ENCODE measurements around the gene TRAF2.

Gene TRAF2

DNA sequence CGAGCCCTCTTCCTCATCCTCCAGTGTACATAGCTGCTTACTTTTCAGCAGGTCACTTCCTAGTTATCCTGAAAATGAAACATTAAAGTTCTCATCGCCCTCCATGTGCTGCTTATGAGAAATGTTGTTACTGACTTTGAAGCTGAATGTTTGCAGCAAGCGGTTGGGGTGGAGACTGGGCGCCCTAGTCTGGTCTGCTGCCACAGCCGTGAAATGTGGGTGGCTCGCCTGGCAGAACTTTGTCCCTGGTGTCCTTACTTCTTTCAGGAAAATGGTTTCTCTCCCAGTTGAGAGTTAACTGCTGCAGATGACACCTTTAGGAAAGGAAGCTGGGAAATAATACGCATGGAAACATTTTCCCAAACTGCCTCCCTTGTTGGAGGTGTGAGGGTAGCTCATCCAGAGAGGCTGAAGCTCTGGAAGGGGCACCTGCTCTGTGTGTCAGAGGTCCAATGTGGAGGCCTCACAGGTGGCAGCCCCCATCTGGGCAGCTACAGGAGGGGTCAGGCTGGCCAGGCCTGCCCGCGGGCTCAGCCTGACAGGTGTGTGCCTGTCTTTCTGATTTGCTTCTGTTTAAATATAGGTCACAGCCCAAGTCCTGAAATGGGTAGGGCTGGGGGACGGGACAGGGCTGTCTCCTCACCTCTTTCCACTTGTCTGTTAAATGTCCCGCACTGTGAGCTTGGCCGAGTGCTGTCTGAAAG, 24.0 kb downstream of the TRAF2 start:
- Histone ChIP-seq H3K27me3 (ENCODE audit: control insufficient read depth, insufficient read depth, low read length) (no peaks in the 10 kb centered on the region), H3K36me3 (ENCODE audit: control insufficient read depth, insufficient read depth, low read length) (peaks cover 81% of the 10 kb centered on the region), H3K4me3 (ENCODE audit: low read depth, low read length) (no peak overlapping the region), H3K9me3 (ENCODE audit: control insufficient read depth, insufficient read depth, low read depth, low read length) (no peaks in the 10 kb centered on the region), H3K9ac (ENCODE audit: low read length) (no peak overlapping the region), H3K27ac (ENCODE audit: low read depth, low read length) (no peak overlapping the region), H3K4me1 (ENCODE audit: control insufficient read depth, insufficient read depth, low read length) (no peaks in the 10 kb centered on the region)

DNA sequence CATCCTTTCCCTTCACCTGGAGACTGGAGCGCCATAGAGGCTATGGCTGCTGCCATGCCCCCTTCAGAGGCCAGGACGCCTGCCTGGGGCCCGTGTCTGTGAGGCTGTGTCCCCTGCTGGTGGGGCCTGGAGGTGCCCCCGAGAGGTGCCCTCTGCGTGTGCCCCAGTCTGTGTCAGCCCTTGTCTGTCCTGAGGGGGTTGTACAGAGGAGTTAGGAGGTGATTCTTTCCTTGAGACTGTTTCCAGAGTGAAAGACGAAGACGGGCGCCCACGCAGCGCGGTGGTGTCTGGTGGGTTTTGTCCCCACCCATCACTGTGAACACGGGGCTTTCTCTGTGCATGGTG, 24.6 kb downstream of the TRAF2 start:
- Histone ChIP-seq H3K9ac (ENCODE audit: low read length) (no peak overlapping the region), H3K27me3 (ENCODE audit: control insufficient read depth, insufficient read depth, low read length) (no peaks in the 10 kb centered on the region), H3K4me1 (ENCODE audit: control insufficient read depth, insufficient read depth, low read length) (no peaks in the 10 kb centered on the region), H3K9me3 (ENCODE audit: control insufficient read depth, insufficient read depth, low read depth, low read length) (no peaks in the 10 kb centered on the region), H3K4me3 (ENCODE audit: low read depth, low read length) (no peak overlapping the region), H3K36me3 (ENCODE audit: control insufficient read depth, insufficient read depth, low read length) (peaks cover 82% of the 10 kb centered on the region), H3K27ac (ENCODE audit: low read depth, low read length) (no peak overlapping the region)

DNA sequence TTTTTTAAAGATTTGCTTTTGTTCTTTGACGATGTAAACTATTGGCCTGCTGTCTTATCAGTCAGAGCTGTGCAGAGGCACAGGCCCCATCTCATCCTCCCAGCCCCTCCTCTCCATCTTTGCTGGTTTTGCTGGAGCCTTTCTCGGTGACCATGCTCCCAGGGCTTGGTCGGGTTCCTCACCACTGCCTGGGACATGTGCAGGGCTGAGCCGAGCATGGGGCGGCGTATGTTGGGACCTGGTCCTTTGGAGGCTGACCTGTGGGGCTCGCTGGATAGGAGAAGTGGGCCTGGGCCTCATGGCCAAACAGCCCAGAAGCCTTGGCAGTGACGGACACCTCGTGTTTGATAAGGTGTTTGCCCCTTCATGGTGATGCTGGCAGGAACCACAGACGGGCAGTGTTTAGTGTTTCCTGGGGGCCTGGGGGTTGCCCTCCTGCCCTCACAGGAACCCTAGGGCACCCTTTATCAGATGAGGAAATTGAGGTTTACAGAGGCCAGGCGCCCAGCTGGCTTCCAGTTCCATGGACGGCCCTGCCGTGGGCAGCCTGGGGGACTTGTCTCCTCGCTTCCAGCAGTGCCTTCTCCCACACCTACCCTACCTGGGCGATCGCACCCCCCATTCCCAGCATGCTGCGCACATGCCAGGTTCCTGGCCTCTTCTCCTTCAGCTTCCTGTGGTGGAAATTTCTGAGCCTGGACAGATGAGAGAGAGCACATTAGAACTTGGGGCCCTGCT, 27.6 kb downstream of the TRAF2 start:
- Histone ChIP-seq H3K4me3 (ENCODE audit: low read depth, low read length) (no peak overlapping the region), H3K27me3 (ENCODE audit: control insufficient read depth, insufficient read depth, low read length) (no peaks in the 10 kb centered on the region), H3K4me1 (ENCODE audit: control insufficient read depth, insufficient read depth, low read length) (no peaks in the 10 kb centered on the region), H3K9ac (ENCODE audit: low read length) (no peak overlapping the region), H3K27ac (ENCODE audit: low read depth, low read length) (no peak overlapping the region), H3K9me3 (ENCODE audit: control insufficient read depth, insufficient read depth, low read depth, low read length) (no peaks in the 10 kb centered on the region), H3K36me3 (ENCODE audit: control insufficient read depth, insufficient read depth, low read length) (peaks cover 78% of the 10 kb centered on the region)

DNA sequence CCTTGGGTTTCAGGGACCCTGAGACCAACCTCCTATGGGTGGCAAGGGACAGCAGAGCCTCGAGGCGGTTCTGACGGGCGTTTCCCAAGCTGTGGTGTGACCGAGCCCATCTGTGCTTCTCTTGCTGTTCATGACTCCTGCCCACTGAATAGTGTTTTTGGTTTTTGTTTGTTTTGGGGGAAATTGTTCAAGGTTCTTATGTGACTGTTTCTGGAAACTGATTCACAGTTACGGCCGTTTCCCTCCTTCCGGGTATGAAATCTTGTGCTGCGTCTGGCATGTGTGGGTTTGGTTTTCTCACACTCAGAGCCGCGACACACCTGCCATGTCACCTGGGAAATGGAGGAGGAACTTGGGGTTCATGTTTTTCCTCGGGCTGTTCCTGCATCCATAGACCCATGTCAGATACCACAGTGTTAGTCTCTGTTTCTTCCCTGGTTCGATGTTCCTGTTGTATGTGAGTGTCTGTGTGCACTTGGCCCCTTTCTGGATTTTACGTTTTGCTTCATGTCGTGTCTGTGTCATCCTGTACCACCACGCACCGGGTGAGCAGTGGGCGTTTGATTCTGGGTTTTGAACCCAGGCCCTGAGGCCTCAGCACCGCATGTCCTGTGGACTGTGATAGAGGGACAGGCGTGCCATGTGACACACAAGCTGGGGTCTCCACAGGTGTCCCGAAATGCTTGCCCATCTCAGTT, 29.5 kb downstream of the TRAF2 start:
- Histone ChIP-seq H3K4me3 (ENCODE audit: low read depth, low read length) (no peak overlapping the region), H3K4me1 (ENCODE audit: control insufficient read depth, insufficient read depth, low read length) (no peaks in the 10 kb centered on the region), H3K27ac (ENCODE audit: low read depth, low read length) (no peak overlapping the region), H3K27me3 (ENCODE audit: control insufficient read depth, insufficient read depth, low read length) (no peaks in the 10 kb centered on the region), H3K9ac (ENCODE audit: low read length) (no peak overlapping the region), H3K36me3 (ENCODE audit: control insufficient read depth, insufficient read depth, low read length) (peaks cover 73% of the 10 kb centered on the region), H3K9me3 (ENCODE audit: control insufficient read depth, insufficient read depth, low read depth, low read length) (no peaks in the 10 kb centered on the region)

DNA sequence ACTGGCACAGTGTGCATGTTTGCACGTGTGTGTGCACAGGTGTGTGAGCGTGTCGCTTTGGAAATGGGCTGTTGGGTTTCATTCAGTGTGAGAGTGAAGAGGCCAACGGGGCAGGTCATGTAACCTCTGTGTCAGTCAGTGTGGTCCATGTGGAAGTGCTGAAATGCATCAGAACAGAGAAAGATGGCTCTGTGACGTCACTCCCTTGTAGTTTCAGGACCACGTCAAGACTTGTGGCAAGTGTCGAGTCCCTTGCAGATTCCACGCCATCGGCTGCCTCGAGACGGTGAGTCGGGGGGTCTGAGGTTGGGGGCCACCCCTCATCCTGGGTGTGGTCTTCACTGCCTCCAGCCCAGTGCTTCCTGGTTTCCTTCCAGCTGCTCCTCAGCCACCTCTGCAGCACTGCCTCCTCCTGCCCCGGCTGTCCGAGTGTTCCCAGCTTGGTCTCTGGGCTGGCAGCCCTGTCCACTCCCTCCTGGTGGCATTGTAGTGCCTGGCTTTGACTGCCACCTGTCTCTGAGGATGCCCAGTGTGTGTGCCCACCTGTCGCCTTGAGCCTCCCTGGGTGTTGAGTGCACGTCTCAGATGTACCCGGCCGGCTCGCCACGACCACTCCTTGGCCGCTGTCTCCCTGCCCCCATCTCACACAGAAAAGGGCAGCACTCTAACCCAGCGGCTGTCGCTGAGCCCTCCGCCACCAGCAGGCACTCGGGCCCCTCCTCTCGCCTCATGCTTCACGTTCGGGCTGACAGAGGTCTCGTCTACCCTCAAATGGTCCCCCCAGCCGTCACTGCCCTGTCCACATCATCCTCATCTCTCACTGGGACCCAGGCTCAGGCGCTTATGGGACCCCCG, 30.2 kb downstream of the TRAF2 start:
- peaks cover 73% of the 10 kb centered on the region for H3K36me3 ChIP-seq (ENCODE audit: control insufficient read depth, insufficient read depth, low read length)
- H3K4me3 ChIP-seq (ENCODE audit: low read depth, low read length) = no peak overlapping the region
- H3K9ac ChIP-seq (ENCODE audit: low read length) = no peak overlapping the region
- H3K4me1 ChIP-seq (ENCODE audit: control insufficient read depth, insufficient read depth, low read length) = no peaks in the 10 kb centered on the region
- no peaks in the 10 kb centered on the region for H3K27me3 ChIP-seq (ENCODE audit: control insufficient read depth, insufficient read depth, low read length)
- H3K9me3 ChIP-seq (ENCODE audit: control insufficient read depth, insufficient read depth, low read depth, low read length) = no peaks in the 10 kb centered on the region
- no peak overlapping the region for H3K27ac ChIP-seq (ENCODE audit: low read depth, low read length)

DNA sequence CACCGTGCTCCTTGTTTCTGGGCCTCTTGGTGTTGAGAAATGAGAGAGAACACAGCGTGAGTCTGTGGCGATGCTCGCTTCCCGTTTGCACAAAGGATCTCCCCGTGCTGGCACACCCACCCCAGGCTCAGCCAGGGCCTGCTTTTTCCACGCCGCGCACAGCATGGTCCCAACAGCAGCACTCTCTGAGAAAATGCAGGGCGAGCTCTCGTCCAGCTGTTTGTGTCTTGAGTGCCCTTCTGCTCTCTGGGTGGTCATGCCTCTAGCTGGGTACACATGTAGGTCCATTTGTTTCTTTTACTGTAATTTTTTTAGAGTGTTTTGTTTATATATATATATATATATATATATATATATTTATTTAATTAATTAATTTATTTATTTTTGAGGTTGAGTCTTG, 31.6 kb downstream of the TRAF2 start:
- Histone ChIP-seq H3K27me3 (ENCODE audit: control insufficient read depth, insufficient read depth, low read length) (no peaks in the 10 kb centered on the region), H3K36me3 (ENCODE audit: control insufficient read depth, insufficient read depth, low read length) (peaks cover 78% of the 10 kb centered on the region), H3K4me3 (ENCODE audit: low read depth, low read length) (no peak overlapping the region), H3K27ac (ENCODE audit: low read depth, low read length) (no peak overlapping the region), H3K9ac (ENCODE audit: low read length) (no peak overlapping the region), H3K4me1 (ENCODE audit: control insufficient read depth, insufficient read depth, low read length) (no peaks in the 10 kb centered on the region), H3K9me3 (ENCODE audit: control insufficient read depth, insufficient read depth, low read depth, low read length) (no peaks in the 10 kb centered on the region)

DNA sequence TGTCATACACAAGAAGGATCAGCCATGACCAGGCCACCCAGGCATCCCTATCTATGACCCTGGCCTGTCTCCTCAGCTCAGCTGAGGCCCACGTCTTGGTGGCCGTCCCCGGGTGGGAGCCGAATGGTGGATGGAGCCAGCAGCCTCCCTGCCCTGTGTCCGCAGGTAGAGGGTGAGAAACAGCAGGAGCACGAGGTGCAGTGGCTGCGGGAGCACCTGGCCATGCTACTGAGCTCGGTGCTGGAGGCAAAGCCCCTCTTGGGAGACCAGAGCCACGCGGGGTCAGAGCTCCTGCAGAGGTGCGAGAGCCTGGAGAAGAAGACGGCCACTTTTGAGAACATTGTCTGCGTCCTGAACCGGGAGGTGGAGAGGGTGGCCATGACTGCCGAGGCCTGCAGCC, 33.8 kb downstream of the TRAF2 start:
- Histone ChIP-seq H3K27ac (ENCODE audit: low read depth, low read length) (no peak overlapping the region), H3K4me3 (ENCODE audit: low read depth, low read length) (no peak overlapping the region), H3K36me3 (ENCODE audit: control insufficient read depth, insufficient read depth, low read length) (peaks cover 76% of the 10 kb centered on the region), H3K27me3 (ENCODE audit: control insufficient read depth, insufficient read depth, low read length) (no peaks in the 10 kb centered on the region), H3K9me3 (ENCODE audit: control insufficient read depth, insufficient read depth, low read depth, low read length) (no peaks in the 10 kb centered on the region), H3K9ac (ENCODE audit: low read length) (no peak overlapping the region), H3K4me1 (ENCODE audit: control insufficient read depth, insufficient read depth, low read length) (no peaks in the 10 kb centered on the region)

DNA sequence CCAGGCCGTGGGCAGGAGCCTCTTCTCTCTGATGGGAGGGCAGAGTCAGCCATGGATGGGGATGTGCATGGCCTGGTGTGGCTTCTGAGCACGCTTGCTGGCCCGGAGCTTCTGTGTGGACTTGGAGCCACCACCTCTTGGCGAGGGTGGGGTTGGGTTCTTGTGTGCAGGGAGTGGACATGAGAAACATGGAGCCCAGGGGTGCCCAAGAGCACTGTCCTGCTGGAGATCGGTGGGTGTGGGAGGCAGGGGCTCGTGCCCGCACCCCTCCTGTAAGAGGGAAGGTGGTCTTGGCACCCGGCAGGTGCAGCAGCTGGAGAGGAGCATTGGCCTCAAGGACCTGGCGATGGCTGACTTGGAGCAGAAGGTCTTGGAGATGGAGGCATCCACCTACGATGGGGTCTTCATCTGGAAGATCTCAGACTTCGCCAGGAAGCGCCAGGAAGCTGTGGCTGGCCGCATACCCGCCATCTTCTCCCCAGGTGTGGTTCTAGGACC, 34.5 kb downstream of the TRAF2 start:
- no peaks in the 10 kb centered on the region for H3K27me3 ChIP-seq (ENCODE audit: control insufficient read depth, insufficient read depth, low read length)
- no peak overlapping the region for H3K4me3 ChIP-seq (ENCODE audit: low read depth, low read length)
- H3K27ac ChIP-seq (ENCODE audit: low read depth, low read length) = no peak overlapping the region
- no peak overlapping the region for H3K9ac ChIP-seq (ENCODE audit: low read length)
- H3K36me3 ChIP-seq (ENCODE audit: control insufficient read depth, insufficient read depth, low read length) = peaks cover 76% of the 10 kb centered on the region
- H3K4me1 ChIP-seq (ENCODE audit: control insufficient read depth, insufficient read depth, low read length) = no peaks in the 10 kb centered on the region
- no peaks in the 10 kb centered on the region for H3K9me3 ChIP-seq (ENCODE audit: control insufficient read depth, insufficient read depth, low read depth, low read length)

DNA sequence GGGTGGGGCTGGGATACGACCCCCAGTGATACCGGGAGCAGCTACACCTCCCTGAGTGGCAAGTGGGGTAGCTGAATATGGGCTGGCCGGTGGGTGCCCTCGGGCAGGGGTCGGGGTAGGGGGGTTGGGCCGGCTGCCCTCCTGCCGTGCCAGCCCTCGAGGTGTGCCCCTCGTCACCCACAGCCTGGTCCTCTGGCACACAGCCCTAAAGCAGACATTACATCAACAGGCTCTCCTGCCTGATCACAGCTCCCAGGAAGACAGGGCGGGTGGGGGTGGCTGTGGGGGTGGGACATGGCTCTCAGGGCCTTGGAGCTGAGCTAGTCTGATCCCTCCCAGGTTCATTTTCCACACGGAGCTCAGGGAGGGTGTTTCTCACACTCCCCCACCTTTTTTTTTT, 35.0 kb downstream of the TRAF2 start:
- peaks cover 76% of the 10 kb centered on the region for H3K36me3 ChIP-seq (ENCODE audit: control insufficient read depth, insufficient read depth, low read length)
- no peak overlapping the region for H3K27ac ChIP-seq (ENCODE audit: low read depth, low read length)
- H3K4me1 ChIP-seq (ENCODE audit: control insufficient read depth, insufficient read depth, low read length) = no peaks in the 10 kb centered on the region
- H3K9ac ChIP-seq (ENCODE audit: low read length) = no peak overlapping the region
- H3K9me3 ChIP-seq (ENCODE audit: control insufficient read depth, insufficient read depth, low read depth, low read length) = no peaks in the 10 kb centered on the region
- no peaks in the 10 kb centered on the region for H3K27me3 ChIP-seq (ENCODE audit: control insufficient read depth, insufficient read depth, low read length)
- H3K4me3 ChIP-seq (ENCODE audit: low read depth, low read length) = no peak overlapping the region

DNA sequence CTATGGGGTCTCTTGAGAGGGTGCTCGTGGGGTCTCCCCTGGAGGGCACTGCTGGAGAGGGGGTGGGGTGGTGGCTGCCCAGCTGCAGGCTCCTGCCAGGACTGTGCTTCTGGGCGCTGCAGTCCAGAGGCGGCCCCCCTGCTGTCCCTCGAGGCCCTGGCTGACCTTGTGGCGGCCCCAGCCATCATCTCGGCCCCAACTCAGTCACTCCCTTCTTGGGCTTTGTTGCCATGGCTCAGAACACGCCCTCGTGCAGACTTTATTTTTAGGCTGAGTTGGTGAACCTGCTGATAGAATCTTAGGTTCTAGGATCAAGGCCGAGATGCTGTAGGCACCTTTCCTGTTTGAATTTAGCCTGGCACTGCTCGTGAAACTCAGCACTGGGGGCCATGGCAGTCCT, 35.4 kb downstream of the TRAF2 start:
- Histone ChIP-seq H3K9me3 (ENCODE audit: control insufficient read depth, insufficient read depth, low read depth, low read length) (no peaks in the 10 kb centered on the region), H3K9ac (ENCODE audit: low read length) (no peak overlapping the region), H3K4me3 (ENCODE audit: low read depth, low read length) (no peak overlapping the region), H3K36me3 (ENCODE audit: control insufficient read depth, insufficient read depth, low read length) (peaks cover 76% of the 10 kb centered on the region), H3K4me1 (ENCODE audit: control insufficient read depth, insufficient read depth, low read length) (no peaks in the 10 kb centered on the region), H3K27ac (ENCODE audit: low read depth, low read length) (no peak overlapping the region), H3K27me3 (ENCODE audit: control insufficient read depth, insufficient read depth, low read length) (no peaks in the 10 kb centered on the region)
